Common myeloid progenitor, CD34-positive (primary cell): ENCODE data around the gene MPP3.

Source experiments
- CTCF ChIA-PET: fragments of 350-600 bp; sonication (Branson Sonifier 250); formaldehyde crosslinking; loops from one replicate; lab custom pipeline; 2021; ENCODE audit warnings: antibody characterized with exemption; lab: Charles Lee
- POLR2A ChIA-PET: fragments of 350-600 bp; sonication (Branson Sonifier 250); formaldehyde crosslinking; loops from one replicate; lab custom pipeline; 2021; ENCODE audit warnings: antibody characterized with exemption; lab: Charles Lee
- DNase-seq, 3 donors: peaks; one replicate each; pipeline versions ENCODE4 v3.0.0 to v3.0.0-alpha.2; 2013
- H3K27ac ChIP-seq, 2 experiments: 1 replicate in 1 of 2; 2 replicates in 1 of 2; pipeline ENCODE4 v1.7.0; 2013; ENCODE audit warnings: inconsistent platforms in 2 of 2, low read length in 2 of 2, mild to moderate bottlenecking in 2 of 2, low read depth in 1 of 2, moderate library complexity in 1 of 2; ENCODE audit not compliant: severe bottlenecking in 2 of 2, insufficient read depth in 1 of 2, poor library complexity in 1 of 2
- H3K27me3 ChIP-seq, 5 experiments: replicated peaks in 2 of 5; 1 replicate in 3 of 5; 2 replicates in 2 of 5; pipeline versions ENCODE4 v1.6.1 to v1.7.0; 2013; ENCODE audit warnings: low read length in 4 of 5, mild to moderate bottlenecking in 2 of 5, moderate library complexity in 2 of 5, inconsistent platforms in 1 of 5; ENCODE audit not compliant: insufficient read depth in 5 of 5, control insufficient read depth in 4 of 5
- H3K36me3 ChIP-seq, 4 experiments: 1 replicate in 2 of 4; 2 replicates in 2 of 4; pipeline versions ENCODE4 v1.6.1 to v1.7.0; 2013; ENCODE audit warnings: low read length in 3 of 4, control low read depth in 1 of 4, mild to moderate bottlenecking in 1 of 4; ENCODE audit not compliant: control insufficient read depth in 4 of 4, insufficient read depth in 4 of 4
- H3K4me1 ChIP-seq, 4 experiments: 1 replicate in 3 of 4; 2 replicates in 1 of 4; pipeline versions ENCODE4 v1.6.1 to v1.7.1; 2013; ENCODE audit warnings: low read length in 3 of 4, mild to moderate bottlenecking in 3 of 4, control low read depth in 1 of 4, inconsistent platforms in 1 of 4, moderate library complexity in 1 of 4; ENCODE audit not compliant: control insufficient read depth in 4 of 4, insufficient read depth in 4 of 4; ENCODE audit errors: control extremely low read depth in 1 of 4
- H3K4me3 ChIP-seq, 7 experiments: 1 replicate in 4 of 7; 2 replicates in 3 of 7; pipeline versions ENCODE4 v1.5.1 to v1.7.0; 2013; ENCODE audit warnings: mild to moderate bottlenecking in 7 of 7, low read length in 6 of 7, moderate library complexity in 6 of 7, inconsistent platforms in 2 of 7, low read depth in 2 of 7, control low read depth in 1 of 7; ENCODE audit not compliant: insufficient read depth in 4 of 7, control insufficient read depth in 1 of 7; ENCODE audit errors: extremely low read depth in 1 of 7
- H3K9me3 ChIP-seq, 5 experiments: 1 replicate in 4 of 5; 2 replicates in 1 of 5; pipeline versions ENCODE4 v1.6.1 to v1.7.1; 2013; ENCODE audit warnings: low read length in 4 of 5, mild to moderate bottlenecking in 2 of 5, inconsistent platforms in 1 of 5, low read depth in 1 of 5, moderate library complexity in 1 of 5; ENCODE audit not compliant: control insufficient read depth in 4 of 5, insufficient read depth in 2 of 5; ENCODE audit errors: control extremely low read depth in 1 of 5
- WGBS: methylation state at CpG from one replicate; pipeline ENCODE4 v1.1.5; 2013; ENCODE audit not compliant: insufficient coverage; 5-methylcytosine and 5-hydroxymethylcytosine counted together

The MPP3 gene

DNA sequence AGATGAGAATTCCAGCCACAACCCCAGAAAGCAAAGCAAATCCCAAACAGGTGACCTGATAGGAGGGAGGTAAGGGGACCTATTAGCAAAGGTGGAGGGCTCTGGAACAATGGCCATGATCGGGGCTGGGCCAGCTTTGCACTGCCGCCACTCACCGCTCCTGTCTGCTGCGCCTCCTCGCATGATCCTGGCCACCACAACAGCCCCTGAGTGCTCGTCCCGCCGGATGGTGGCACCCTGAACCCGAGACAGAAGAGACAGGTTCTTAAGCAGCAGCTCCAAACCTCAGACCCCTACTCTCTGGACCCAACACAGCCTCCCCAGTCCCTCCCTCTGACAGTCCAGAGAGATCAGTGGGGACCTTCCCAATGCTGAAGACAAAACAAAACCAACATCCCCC lies 5.3 kb downstream of the MPP3 start:
- Histone ChIP-seq H3K4me3 (no peak overlapping the region), H3K36me3 (peaks cover 2 to 38% (median 11%) of the 10 kb centered on the region in 4 experiments), H3K4me1 (peaks cover 0 to 14% (median 6%) of the 10 kb centered on the region in 4 experiments), H3K9me3 (no peaks in the 10 kb centered on the region), H3K27me3 (no peaks in the 10 kb centered on the region), H3K27ac (no peak overlapping the region)
- DNase-seq = no peak
- 96% methylated on average over 9 of the region's 9 CpGs for WGBS
- CTCF ChIA-PET = no interaction called here
- POLR2A ChIA-PET = no interaction called here

DNA sequence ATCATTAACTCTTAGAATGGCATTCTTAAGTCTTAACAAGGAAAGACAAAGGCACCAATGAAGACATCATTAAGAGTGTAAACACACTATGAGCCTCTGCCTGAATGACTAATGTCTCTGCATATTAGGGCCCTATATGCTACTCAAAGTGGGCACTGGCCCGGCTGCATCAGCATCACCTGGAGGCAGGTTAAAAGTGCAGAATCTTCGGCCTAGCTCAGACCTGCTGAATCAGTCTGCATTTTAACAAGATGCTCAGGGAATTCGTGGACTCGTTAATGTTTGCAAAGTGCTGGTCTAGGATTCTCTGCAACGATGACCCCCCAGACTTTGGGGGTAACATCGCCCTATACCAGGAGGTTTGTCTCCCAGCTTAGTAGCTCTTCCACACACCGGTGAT lies 6.7 kb downstream of the MPP3 start:
- no peak for DNase-seq
- peaks cover 0 to under 1% (median 0%) of the 10 kb centered on the region in 4 experiments for H3K4me1 ChIP-seq
- WGBS = 90% methylated on average over 6 of the region's 7 CpGs
- no peak overlapping the region for H3K27ac ChIP-seq
- H3K4me3 ChIP-seq = no peak overlapping the region
- ChIA-PET CTCF (interaction anchor here (1.3 to 1.9 kb wide), 3 partner anchors 8 to 82 kb away, joined by 4 read pairs; no protein-coding TSS in a partner anchor), POLR2A (no interaction called here)
- H3K27me3 ChIP-seq = no peaks in the 10 kb centered on the region
- peaks cover 2 to 40% (median 11%) of the 10 kb centered on the region in 4 experiments for H3K36me3 ChIP-seq
- no peaks in the 10 kb centered on the region for H3K9me3 ChIP-seq

DNA sequence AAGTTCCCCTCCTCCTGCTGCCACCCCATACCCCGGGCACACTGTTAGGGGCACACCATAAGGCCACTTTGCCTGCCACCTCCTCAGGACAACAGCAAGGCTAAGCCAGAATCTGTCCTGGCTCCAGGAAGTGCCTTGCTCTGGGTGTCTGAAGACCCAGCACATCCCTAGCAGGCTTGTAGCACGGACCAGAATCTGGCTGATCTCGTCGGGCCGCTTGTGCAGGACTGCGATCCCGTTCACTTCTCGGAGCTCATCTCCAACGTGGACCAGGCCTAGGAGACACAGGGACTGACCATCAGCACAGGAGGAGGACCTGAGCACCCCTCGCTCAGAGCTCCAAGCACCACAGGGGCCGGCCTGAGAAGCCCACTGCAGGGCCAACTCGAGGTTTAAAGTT lies 7.4 kb downstream of the MPP3 start:
- CTCF ChIA-PET = interaction anchor here (1.3 to 1.9 kb wide), 3 partner anchors 8 to 81 kb away, joined by 4 read pairs; no protein-coding TSS in a partner anchor
- no peak for DNase-seq
- WGBS = 96% methylated on average over 11 of the region's 12 CpGs
- Histone ChIP-seq H3K27ac (no peak overlapping the region), H3K4me3 (no peak overlapping the region), H3K9me3 (no peaks in the 10 kb centered on the region), H3K4me1 (no peaks in the 10 kb centered on the region), H3K27me3 (no peaks in the 10 kb centered on the region), H3K36me3 (peaks cover 2 to 36% (median 10%) of the 10 kb centered on the region in 4 experiments)
- POLR2A ChIA-PET = no interaction called here

DNA sequence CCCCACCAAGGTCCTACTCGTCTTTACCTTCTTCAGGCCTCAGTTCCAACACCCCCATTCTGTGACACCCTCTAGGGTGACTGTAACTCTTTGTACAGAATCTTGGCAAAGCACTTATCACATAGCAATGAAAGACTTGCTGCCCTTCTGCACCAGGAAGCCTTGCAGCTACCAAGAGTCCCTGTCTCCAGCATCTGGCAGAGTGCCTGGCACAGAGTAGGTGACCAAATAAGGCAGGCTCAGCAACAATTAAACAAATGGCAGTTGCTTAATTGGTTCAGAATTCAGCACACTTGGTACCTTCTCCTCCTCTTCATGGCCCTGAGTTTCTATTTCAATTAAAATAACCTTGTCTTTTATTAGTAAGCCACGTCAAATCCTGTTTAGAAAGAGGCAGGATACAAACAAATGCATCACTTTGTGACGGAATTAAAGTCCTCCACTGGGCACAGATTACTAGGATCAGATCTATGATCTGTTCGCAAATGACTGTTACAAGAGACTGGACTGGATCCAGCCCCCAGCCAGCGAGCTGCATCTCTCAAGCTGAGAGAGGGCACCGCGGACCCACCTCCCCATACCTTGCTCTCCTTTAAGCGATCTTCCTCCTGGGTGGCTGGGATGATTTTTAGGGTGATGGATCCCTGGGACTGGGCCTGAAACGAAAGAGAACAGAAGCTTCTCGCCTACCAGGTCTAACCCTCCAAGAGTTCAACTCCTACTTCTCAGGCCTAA lies 9.4 kb downstream of the MPP3 start:
- Histone ChIP-seq H3K27ac (no peak overlapping the region), H3K9me3 (no peaks in the 10 kb centered on the region), H3K4me3 (no peak overlapping the region), H3K27me3 (no peaks in the 10 kb centered on the region), H3K36me3 (peaks cover 0 to 34% (median 7%) of the 10 kb centered on the region in 4 experiments), H3K4me1 (no peaks in the 10 kb centered on the region)
- no peak for DNase-seq
- ChIA-PET CTCF (interaction anchor here (1.0 kb wide), 1 partner anchor 8 kb away, joined by 4 read pairs; no protein-coding TSS in a partner anchor), POLR2A (no interaction called here)
- 100% methylated on average over 6 of the region's 10 CpGs for WGBS

DNA sequence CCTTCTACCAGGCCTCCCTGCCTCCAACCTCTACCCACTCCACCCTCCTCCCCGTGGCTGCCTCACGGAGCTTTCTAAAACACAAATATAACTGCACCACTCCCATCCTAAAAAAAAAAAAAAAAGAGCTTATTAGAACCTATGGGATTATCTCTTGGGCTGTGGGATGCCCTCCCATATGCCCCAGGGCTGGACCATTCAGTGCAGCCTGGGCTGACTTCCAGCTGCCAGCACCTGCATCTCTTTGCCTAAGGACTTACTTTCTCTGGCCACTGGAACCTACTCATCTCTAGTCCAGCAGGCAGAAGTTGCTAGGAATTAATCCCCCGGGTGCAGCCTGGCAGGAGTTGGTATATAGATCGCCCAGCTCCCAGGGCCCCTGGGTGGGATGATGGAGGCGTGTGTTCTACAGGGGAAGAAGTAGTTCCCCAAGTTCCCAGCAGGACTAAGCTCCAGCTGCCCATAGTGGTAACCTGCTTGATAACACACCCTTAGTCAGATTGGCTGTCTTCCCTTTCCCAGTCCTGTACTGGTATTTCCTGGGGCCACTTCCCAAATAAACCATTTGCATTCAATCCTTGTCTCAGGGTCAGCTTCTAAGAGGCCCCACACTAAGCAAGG lies 10.3 kb downstream of the MPP3 start:
- H3K27ac ChIP-seq = no peak overlapping the region
- ChIA-PET POLR2A (interaction anchor here (0.9 kb wide), 1 partner anchor 13 kb away, joined by 3 read pairs; no protein-coding TSS in a partner anchor), CTCF (interaction anchor here (1.0 kb wide), 1 partner anchor 9 kb away, joined by 4 read pairs; no protein-coding TSS in a partner anchor)
- peaks cover 0 to 34% (median 7%) of the 10 kb centered on the region in 4 experiments for H3K36me3 ChIP-seq
- H3K9me3 ChIP-seq = no peaks in the 10 kb centered on the region
- H3K27me3 ChIP-seq = no peaks in the 10 kb centered on the region
- H3K4me3 ChIP-seq = no peak overlapping the region
- no peak for DNase-seq
- 93% methylated on average over 3 of the region's 5 CpGs for whole genome bisulfite sequencing
- no peaks in the 10 kb centered on the region for H3K4me1 ChIP-seq

DNA sequence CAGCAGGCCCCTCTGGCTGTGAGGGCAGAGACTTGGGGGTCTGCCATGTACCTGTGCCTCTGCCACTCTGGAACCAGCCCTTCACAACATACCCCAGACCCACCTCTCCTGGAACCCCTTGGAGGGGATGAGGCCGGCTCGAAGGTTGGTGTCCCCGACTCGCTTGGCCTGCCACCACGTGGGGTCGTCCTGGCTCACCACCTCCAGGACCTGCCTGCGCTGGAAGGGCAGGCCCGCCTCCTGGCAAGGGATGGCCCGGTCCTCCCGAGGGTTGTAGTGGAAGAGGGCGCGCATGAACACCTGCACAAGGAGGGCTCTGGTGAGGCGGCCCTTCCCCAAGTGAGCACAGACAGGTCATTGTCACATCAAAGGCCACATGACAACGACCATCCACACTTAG lies 12.2 kb downstream of the MPP3 start:
- no peak overlapping the region for H3K27ac ChIP-seq
- no peaks in the 10 kb centered on the region for H3K4me1 ChIP-seq
- ChIA-PET POLR2A (no interaction called here), CTCF (no interaction called here)
- no peaks in the 10 kb centered on the region for H3K27me3 ChIP-seq
- no peaks in the 10 kb centered on the region for H3K9me3 ChIP-seq
- DNase-seq = no peak
- WGBS = 98% methylated on average over 14 of the region's 14 CpGs
- no peak overlapping the region for H3K4me3 ChIP-seq
- peaks cover 0 to 28% (median 5%) of the 10 kb centered on the region in 4 experiments for H3K36me3 ChIP-seq

DNA sequence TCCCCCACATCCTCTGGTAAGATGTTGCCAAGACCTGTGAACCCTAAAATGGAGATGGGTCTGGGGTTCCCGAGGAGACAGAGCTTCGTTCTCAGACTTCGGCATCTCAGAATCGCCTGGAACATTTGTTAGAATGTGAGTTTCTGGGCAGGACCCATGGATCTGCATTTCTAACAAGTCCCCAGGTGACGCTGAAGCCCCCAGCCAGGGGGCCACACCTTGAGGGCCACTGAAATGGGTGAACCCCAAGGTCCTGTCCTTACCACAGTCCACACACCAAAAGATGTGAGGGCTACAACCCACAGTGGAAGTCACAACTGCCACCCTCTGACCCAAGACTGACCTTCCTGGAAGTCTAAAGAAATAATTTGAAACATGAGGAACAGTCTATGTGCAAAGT lies 14.0 kb downstream of the MPP3 start:
- Histone ChIP-seq H3K9me3 (no peaks in the 10 kb centered on the region), H3K27ac (no peak overlapping the region), H3K36me3 (peaks cover 0 to 18% (median 4%) of the 10 kb centered on the region in 4 experiments), H3K4me3 (no peak overlapping the region), H3K4me1 (no peaks in the 10 kb centered on the region), H3K27me3 (no peaks in the 10 kb centered on the region)
- ChIA-PET POLR2A (no interaction called here), CTCF (interaction anchor here (0.9 to 1.0 kb wide), 2 partner anchors 22 to 27 kb away, joined by 3 to 7 read pairs; no protein-coding TSS in a partner anchor)
- DNase-seq = no peak
- WGBS = 100% methylated on average over 4 of the region's 5 CpGs
